Measurements from ENCODE around the gene SPDYC. TPM values are rescaled to one million over a fixed set of nuclear protein-coding genes. Genes with fewer than 3 reads are reported as not detected.

The SPDYC gene
- total and polyA plus RNA-seq, 9 of the 15 experiments (the other 6 are each of a cell fraction or from before 2014, with no cell fraction given): 4.4 to 18.8 (median 9.2) TPM

DNA sequence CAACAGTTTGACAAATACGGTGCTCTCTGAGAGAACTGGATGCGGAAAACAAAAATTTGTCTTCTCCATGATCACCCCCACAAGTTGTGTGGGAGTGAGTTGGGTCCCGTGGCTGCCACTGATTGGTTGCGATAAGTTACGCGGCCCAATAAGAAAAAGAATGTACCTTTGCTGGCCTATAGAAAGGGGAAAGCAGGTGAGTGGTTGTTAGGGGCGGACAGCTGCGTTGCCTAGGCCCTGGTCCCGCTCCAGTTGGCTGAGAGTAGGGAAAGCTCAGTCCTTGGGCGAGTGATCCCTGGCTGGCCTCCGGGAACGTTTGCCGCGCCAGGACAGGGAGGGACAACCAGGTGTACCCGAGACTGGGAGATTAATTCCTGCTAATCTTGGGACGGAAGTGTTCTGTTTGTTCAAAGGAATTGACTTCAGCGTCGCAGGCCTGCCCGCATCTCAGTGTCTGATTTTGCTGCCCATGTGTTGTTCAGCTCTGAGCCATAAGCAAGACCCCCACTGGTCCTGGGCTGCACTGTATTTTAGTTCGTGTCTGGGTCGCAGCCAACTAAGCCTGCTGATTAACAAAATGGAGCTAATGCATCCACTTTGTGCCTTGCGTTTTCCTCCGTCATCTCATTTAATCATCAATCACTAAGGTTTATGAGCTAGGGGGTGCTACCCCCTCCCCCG, 34.9 kb upstream of the SPDYC start (continued):
- TF ChIP-seq, protein P1, sequence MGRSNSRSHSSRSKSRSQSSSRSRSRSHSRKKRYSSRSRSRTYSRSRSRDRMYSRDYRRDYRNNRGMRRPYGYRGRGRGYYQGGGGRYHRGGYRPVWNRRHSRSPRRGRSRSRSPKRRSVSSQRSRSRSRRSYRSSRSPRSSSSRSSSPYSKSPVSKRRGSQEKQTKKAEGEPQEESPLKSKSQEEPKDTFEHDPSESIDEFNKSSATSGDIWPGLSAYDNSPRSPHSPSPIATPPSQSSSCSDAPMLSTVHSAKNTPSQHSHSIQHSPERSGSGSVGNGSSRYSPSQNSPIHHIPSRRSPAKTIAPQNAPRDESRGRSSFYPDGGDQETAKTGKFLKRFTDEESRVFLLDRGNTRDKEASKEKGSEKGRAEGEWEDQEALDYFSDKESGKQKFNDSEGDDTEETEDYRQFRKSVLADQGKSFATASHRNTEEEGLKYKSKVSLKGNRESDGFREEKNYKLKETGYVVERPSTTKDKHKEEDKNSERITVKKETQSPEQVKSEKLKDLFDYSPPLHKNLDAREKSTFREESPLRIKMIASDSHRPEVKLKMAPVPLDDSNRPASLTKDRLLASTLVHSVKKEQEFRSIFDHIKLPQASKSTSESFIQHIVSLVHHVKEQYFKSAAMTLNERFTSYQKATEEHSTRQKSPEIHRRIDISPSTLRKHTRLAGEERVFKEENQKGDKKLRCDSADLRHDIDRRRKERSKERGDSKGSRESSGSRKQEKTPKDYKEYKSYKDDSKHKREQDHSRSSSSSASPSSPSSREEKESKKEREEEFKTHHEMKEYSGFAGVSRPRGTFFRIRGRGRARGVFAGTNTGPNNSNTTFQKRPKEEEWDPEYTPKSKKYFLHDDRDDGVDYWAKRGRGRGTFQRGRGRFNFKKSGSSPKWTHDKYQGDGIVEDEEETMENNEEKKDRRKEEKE (IDR thresholded peaks at IDR 0.05; ENCODE audit: borderline replicate concordance in 1 of 2, control insufficient read depth in 1 of 2, low read depth in 2 of 2, low read length in 1 of 2): no peak
- TF ChIP-seq TFAM (CRISPR knock-in tag; conservative IDR thresholded peaks at IDR 0.05) (no peak), HDAC1 (IDR thresholded peaks at IDR 0.05) (peak in 1 of 2 experiments; percentile 6; a peak in 1 of 4 replicates)

DNA sequence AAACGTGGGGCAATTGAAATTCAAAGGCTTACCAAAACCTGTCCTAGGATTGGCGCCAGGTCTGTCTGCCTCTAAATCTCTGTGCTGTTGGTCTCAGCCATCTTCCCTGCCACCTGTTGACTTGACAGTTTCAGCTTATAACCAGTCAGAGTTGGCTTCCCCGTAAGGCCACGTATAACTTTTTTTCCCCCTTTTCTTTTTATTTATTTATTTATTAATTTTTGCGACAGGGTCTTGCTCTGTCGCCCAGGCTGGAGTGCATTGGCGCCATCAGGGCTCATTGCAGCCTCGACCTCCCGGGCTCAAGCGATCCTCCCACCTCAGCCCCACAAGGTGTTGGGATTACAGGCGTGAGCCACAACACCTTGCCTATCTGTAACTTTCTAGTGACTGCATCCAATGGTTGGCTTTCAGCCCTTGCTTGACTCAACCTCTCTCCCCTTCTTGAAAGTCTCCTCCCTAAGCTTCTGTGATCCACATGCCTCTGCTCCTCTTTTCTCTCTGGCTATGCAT, 34.3 kb upstream of the SPDYC start:
- peaks cover 41% of the 10 kb centered on the region for H3K79me2 ChIP-seq (ENCODE audit: control insufficient read depth, insufficient read depth, low read length)
- H3K4me2 ChIP-seq (ENCODE audit: insufficient read depth, low read length): peak overlapping the region; percentile 98
- ATAC-seq (no peak), DNase-seq (ENCODE audit: extremely low read depth in 1 of 4, low spot score in 3 of 4) (no peak), FAIRE-seq (no peak)
- H3K9ac ChIP-seq (ENCODE audit: insufficient read depth in 1 of 2, low read depth in 2 of 2, low read length in 2 of 2): peak overlapping the region; percentile 98 to 99
- H3K27me3 ChIP-seq (ENCODE audit: control insufficient read depth in 2 of 2, insufficient read depth in 2 of 2, low read length in 2 of 2): no peaks in the 10 kb centered on the region; a peak in 1 of 5 replicates
- intact Hi-C loops (cut with micrococcal nuclease): loop anchor here (2.0 kb wide), 2 partner anchors 33 to 45 kb away; partner anchors contain the start of gene CAPN1
- no TSS peak for BruUV-seq (replicated peaks)
- ChIA-PET CTCF (ENCODE audit: low intra/inter-chr PET ratio) (no interaction called here), POLR2A (interaction anchor here (0.5 to 8.4 kb wide), 28 partner anchors 9 to 363 kb away, joined by 3 to 182 read pairs (median 4); partner anchors contain the start of genes CAPN1, FAU, MAJIN and MALAT1)
- H2AFZ ChIP-seq (ENCODE audit: low read depth, low read length): peak overlapping the region; percentile 94
- in situ Hi-C loops (cut with MboI): no loop called here
- peak overlapping the region; percentile 96 for H3K4me3 ChIP-seq
- 22% methylated on average over 11 of the region's 11 CpGs for WGBS (ENCODE audit: insufficient coverage, low coverage, missing lambda C conversion rate)
- peaks cover 7% of the 10 kb centered on the region; the same call in 1 of the 2 replicates for H4K20me1 ChIP-seq (replicated peaks; ENCODE audit: control insufficient read depth, insufficient read depth, low read length)
- TF ChIP-seq ZNF778 (CRISPR knock-in tag; IDR thresholded peaks at IDR 0.05): no peak
- no peak for TF ChIP-seq ZNF445 (CRISPR knock-in tag; IDR thresholded peaks at IDR 0.05; ENCODE audit: low read depth)
- TF ChIP-seq ZNF184 (CRISPR knock-in tag; IDR thresholded peaks at IDR 0.05): no peak
- TF ChIP-seq, protein P2, sequence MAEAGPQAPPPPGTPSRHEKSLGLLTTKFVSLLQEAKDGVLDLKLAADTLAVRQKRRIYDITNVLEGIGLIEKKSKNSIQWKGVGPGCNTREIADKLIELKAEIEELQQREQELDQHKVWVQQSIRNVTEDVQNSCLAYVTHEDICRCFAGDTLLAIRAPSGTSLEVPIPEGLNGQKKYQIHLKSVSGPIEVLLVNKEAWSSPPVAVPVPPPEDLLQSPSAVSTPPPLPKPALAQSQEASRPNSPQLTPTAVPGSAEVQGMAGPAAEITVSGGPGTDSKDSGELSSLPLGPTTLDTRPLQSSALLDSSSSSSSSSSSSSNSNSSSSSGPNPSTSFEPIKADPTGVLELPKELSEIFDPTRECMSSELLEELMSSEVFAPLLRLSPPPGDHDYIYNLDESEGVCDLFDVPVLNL (CRISPR knock-in tag; IDR thresholded peaks at IDR 0.05; ENCODE audit: low read depth): 0 out of 2 replicates have a peak, but pooled peaks have one; percentile 13
- TF ChIP-seq, protein P3, sequence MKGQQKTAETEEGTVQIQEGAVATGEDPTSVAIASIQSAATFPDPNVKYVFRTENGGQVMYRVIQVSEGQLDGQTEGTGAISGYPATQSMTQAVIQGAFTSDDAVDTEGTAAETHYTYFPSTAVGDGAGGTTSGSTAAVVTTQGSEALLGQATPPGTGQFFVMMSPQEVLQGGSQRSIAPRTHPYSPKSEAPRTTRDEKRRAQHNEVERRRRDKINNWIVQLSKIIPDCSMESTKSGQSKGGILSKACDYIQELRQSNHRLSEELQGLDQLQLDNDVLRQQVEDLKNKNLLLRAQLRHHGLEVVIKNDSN (CRISPR knock-in tag; IDR thresholded peaks at IDR 0.05): 0 out of 2 replicates have a peak, but pooled peaks have one; percentile 3
- TF ChIP-seq ZNF76 (CRISPR knock-in tag; IDR thresholded peaks at IDR 0.05; ENCODE audit: borderline replicate concordance): no peak
- H3K4me1 ChIP-seq (replicated peaks in 1 of 2; ENCODE audit: control insufficient read depth in 2 of 2, insufficient read depth in 2 of 2, low read length in 2 of 2): peaks cover 21 to 44% of the 10 kb centered on the region in 2 experiments; a peak in 4 of 5 replicates
- no peaks in the 10 kb centered on the region for H3K9me3 ChIP-seq (replicated peaks; ENCODE audit: control insufficient read depth, insufficient read depth, low read depth, low read length)
- H3K9me1 ChIP-seq (ENCODE audit: control insufficient read depth, insufficient read depth, low read length): peaks cover 4% of the 10 kb centered on the region
- H3K36me3 ChIP-seq (ENCODE audit: control insufficient read depth, insufficient read depth, low read length): peaks cover 25% of the 10 kb centered on the region
- peak overlapping the region; percentile 98 for H3K27ac ChIP-seq (ENCODE audit: extremely low read depth, low read depth, low read length)
